Ishikawa (cell line): ENCODE measurements around the gene AKAP1.

Experiments used
- CREB1 ChIP-seq: IDR thresholded peaks from 2 replicates; pipeline ENCODE4 v1.6.1; 2012; ENCODE audit warnings: low read depth
- EP300 ChIP-seq: IDR thresholded peaks from 2 replicates; pipeline ENCODE4 v1.6.1; 2012; ENCODE audit warnings: borderline replicate concordance
- NFIC ChIP-seq: IDR thresholded peaks from 2 replicates; pipeline ENCODE4 v1.6.1; 2012
- RAD21 ChIP-seq: IDR thresholded peaks from 2 replicates; pipeline ENCODE4 v1.6.1; 2012; ENCODE audit warnings: low read depth
- REST ChIP-seq: IDR thresholded peaks from 2 replicates; pipeline ENCODE4 v1.6.1; 2012; ENCODE audit warnings: low read depth, mild to moderate bottlenecking
- TAF1 ChIP-seq: IDR thresholded peaks from 2 replicates; pipeline ENCODE4 v1.6.1; 2012; ENCODE audit warnings: low read depth, mild to moderate bottlenecking
- YY1 ChIP-seq: IDR thresholded peaks from 2 replicates; pipeline ENCODE4 v1.6.1; 2012; ENCODE audit warnings: low read depth

DNA sequence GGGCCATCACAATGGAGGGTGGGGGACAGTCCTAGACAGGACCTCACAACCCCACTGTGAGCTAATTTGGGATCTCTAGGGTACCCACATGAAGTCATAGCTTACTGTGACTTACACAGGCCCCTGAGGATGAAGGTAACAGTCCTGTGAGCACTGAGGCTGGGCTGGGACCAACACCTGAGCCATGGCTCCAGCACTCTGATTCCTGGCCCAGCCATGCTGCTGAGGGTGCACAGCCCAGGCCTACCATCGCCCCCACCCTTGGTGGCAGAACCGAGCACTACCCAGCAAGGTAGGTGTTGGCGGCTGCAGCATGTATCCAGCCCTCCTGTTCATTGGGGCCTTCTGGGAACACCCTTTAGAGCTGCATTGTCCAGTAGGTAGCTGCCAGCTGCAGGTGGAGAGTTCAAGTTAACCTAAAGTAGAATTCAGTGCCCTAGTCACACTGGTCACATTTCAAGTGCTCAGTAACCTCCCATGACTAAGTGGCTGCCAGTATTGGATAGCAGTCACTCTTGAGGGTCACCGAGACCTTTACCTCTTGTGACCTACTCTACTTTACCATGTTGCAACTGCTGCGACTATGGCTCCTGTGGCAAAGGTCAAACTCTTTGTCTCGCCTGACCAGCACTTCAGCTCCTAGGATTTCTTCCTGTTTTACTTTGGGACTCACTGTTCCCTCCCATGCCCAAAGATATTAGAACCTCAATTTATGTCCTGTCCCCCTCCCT is 11.6 kb downstream of the AKAP1 start:
- TF ChIP-seq EP300 (no peak), REST (no peak), NFIC (no peak), TAF1 (no peak), CREB1 (no peak), RAD21 (no peak), YY1 (no peak)
